GM18861 (cell line): ENCODE results near the gene PATZ1.
A peak's percentile ranks its signal among the peaks of the same experiment; 100 is the strongest.
"Not testable (repeated sequence)": the region's sequence is repeated elsewhere in the genome, so short reads cannot be mapped to it uniquely, and the experiment has no call there.

Experiments used
- ATAC-seq: cut with Tn5 transposase; IDR thresholded peaks from one replicate; pipeline ENCODE4 v1.9.1; 2021; ENCODE audit not compliant: unreplicated experiment

The PATZ1 gene

DNA sequence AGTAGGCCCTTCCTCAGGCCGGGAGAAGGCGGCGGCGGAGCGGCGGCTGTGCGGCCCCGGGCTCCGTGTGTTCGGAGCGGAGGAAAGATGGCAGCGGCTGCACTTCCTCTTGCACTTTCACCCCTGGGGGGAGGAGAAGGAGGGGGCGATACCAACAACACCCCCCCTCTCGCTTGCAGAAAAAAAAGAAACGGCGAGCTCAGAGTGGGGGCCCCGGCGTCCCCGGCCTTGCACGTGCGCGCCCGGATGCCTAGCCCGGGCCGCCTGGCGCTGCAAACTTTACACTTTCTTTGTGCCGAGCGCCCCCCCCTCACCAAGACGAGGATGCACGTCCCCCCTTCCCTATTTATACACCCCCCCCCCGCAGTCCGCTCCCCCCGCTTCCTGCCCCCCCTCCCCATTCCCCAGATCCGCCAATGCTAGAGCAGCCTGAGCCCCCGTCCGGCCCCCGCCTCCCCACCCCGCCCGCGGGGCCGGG is at the start of gene PATZ1:
Gene PATZ1 (minus strand): TSS at position 92 of the 478 bp plus-strand sequence. CDS start 744 bp downstream, outside the sequence.
- ATAC-seq = peak; percentile 10

DNA sequence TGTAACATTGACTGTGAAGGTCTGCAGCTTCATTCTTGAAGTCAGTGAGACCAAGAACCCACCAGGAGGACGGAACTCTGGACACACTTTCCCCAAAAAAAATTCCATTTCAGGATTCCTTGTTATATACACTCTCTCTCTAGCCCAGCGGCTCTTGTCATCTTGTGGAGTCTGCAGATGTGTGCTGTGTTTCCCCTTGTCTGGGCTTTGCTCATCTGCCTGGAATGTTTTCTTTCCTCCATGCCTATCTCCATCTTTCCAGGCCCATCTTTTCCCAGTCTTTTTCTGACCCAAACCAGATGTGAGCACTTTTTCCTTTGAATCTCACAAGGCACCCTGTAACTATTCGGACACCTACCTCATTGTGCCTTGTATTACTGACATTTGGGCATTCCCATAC is 48.2 kb upstream of the PATZ1 start:
- ATAC-seq = no peak

- no peak for ATAC-seq
Observed at GRCh38 chr22:31393893-31394292, 47.7 kb upstream of the PATZ1 start.

DNA sequence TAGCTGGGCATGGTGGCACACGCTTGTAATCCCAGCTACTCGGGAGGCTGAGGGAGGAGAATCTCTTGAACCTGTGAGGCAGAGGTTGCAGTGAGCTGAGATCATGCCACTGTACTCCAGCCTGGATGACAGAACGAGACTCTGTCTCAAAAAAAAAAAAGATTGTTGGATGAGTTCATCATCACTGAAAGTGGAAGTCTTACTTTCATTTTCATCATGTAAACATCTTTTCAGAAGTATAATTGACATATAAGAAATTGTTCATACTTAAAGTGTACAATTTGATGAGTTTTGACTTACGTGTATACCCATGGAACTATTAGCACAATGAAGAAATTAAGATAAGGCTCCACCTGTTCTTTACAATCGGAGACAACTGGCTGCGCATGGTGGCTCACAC is 32.5 kb upstream of the PATZ1 start:
- not testable (repeated sequence) for ATAC-seq

GRCh38 chr22:31378123-31378522 is 32.0 kb upstream of the PATZ1 start:
- no peak for ATAC-seq

- no peak for ATAC-seq
Observed at GRCh38 chr22:31377612-31378011, 31.5 kb upstream of the PATZ1 start.

DNA sequence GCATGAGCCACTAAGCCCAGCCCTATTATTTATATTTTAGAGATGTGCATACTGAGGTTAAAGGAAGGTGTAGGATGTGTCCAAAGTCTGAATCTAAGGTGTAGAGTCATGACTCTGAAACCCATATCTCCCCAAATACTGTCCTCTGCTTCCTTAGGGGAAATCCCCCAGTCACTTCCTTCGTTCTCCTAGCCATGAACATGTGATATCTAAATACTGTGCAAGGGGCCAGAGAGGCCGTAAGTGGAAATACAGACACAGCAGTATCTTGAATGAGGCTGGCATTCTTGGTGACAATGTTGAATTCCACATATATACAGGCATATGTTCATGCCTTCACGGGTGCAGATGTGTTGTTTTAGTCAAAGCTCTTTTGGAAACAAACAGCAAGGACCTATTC is 21.3 kb upstream of the PATZ1 start:
- ATAC-seq = no peak

GRCh38 chr22:31363885-31364465 is 17.8 kb upstream of the PATZ1 start:
- ATAC-seq = no peak

- no peak for ATAC-seq
Observed at GRCh38 chr22:31361743-31362142, 15.6 kb upstream of the PATZ1 start.

DNA sequence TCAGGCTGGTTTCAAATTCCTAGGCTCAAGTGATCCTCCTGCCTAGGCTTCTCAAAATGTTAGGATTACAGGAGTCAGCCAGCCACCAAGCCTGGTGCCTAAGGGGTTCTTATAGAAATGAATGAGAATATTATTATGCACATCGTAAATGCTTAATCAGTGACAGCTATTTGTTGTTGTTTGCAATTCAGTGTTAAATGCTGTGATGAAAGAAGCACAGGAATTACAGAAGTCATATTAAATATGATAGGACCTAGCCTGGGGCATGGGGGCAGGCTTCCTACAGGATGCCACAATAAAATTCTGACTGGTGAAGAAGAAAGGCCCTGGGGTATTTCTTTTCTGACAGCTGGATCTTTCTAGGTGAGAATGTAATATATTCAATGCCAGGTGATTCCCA is 13.9 kb upstream of the PATZ1 start:
- no peak for ATAC-seq

DNA sequence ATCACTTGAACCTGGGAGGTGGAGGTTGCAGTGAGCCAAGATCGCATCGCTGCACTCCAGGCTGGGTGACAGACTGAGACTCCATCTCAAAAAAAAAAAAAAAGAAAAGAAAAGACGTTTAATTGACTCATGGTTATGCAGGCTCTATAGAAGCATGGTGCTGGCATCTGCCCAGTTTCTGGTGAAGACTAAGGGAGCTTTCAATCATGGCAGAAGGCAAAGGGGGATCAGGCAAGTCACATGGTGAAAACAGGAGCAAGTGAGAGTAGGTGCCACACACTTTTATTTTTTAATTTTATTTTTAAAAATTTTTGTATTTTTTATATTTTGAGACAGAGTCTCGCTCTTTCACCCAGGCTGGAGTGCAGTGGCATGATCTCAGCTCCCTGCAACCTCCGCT is 8.4 kb upstream of the PATZ1 start:
- ATAC-seq = no peak

GRCh38 chr22:31350410-31350863 is 4.3 kb upstream of the PATZ1 start:
- no peak for ATAC-seq

- no peak for ATAC-seq
Observed at GRCh38 chr22:31349960-31350359, 3.8 kb upstream of the PATZ1 start.

DNA sequence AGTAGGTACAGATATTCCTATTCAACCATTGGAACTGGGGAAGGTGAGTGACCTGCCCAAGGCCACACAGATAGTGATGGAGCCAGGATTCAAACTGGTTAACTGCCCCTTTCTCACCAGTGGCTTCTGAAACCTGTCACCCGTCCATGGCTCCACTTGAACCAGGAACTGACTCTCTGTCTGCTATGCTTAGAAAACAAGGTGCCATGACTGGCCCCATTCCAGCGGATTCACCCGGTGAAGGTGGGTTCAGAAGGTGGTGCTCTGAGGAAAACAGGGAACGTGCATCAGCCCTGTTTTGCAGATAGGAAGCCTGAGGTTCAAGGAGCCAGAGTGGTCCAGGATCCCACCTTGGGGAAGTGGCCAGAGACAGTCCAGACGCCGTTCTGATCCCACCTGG is 2.6 kb upstream of the PATZ1 start:
- ATAC-seq = no peak

DNA sequence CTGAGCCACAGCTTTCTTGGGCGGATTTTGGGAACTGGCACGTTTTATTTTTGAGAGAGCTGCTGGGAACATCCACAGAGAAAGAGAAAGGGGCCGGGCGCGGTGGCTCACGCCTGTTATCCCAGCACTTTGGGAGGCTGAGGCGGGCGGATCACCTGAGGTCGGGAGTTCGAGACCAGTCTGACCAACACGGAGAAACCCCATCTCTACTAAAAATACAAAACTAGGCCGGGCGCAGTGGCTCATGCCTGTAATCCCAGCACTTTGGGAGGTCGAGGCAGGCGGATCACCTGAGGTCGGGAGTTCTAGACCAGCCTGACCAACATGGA is 1.8 kb upstream of the PATZ1 start:
- not testable (repeated sequence) for ATAC-seq

- ATAC-seq = no peak
Observed at GRCh38 chr22:31347251-31348008, 1.3 kb upstream of the PATZ1 start.

DNA sequence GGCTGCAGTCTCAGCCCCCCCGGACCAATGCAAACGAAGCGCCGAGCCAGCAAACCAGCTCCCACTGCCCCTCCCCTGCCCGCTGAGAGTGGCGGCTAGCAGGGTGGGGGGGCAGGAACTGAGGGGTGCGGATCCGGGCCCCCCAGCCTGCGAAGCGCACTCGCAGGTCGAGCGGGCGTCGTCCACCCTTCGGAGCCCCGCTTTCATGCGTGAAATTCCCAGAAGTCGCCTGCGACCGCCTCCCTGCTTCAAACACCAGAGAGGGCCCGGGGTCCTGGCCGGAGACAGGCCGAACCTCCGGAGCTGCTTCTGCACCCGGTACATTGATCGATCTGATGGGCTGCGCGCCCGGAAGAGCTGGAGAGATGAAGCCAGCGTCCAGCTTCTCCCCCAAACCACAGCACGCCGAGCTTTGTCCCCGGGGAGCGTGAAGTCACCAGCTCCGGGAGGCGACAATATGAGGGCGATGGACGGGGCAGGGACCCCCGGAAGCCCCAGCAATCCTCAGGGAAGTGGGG is 646 bp upstream of the PATZ1 start:
- peak; percentile 29 for ATAC-seq

DNA sequence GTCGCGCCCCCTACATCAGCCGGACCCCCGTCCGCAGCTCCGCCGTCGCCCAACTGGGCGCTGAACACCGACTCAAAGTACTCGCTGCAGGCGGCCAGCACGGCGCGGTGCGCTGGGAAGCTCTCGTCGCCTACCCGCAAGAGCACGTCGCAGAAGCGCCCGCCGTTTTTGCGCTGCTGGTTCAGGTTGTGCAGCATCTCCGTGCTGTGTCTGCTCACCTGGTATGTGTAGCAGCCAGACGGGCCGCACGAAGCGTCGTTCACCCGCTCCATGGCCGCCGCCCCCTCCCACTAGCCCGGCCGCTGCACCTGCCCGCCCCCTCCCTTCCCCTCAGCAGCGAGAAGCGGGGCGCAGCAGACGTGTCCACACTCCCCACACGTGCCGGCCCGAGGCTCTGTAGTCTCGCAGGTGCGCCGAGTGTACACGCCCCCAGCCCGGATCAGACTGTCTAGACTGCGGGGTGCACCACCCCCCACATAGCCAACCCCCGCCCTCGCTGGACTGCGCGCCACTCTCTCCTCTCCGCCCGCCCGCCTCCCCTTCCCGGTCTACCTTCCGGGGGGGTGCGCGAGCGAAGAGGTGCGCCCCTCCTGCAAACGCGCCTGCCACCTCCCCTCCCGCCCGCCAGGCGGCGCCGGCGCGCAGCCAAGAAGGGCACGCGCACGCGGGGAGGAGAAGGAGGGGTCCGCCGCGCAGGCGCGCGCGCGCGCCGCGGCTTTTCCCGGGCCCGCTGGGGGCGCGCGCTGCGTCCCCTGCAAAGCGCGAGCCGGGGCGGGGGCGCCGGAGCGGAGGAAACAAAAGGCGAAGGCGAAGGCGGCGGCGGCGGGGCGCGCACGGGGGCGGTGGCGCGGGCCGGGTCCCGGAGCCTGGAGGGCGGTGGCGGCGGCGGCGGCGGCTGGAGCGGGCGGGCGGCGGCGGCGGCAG is 553 bp downstream of the PATZ1 start:
- peak; percentile 36 for ATAC-seq

- no peak for ATAC-seq
Observed at GRCh38 chr22:31344578-31345330, 1.4 kb downstream of the PATZ1 start.

DNA sequence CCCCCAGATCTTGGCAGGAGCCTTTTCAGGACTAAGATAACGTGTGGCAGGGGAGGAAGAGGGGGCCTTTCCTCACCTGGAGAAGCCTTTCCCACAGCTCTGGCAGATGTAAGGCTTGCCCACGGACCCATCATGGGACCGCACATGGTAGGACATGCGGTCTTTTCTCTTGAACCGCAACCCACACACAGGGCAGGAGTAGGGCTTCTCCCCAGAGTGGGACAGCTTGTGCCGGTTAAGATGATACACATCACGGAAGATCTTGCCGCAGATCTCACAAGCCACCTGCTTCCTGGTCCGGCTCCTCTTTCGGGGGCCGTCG is 1.9 kb downstream of the PATZ1 start:
- ATAC-seq = no peak
